ENCODE data around the gene KCNG4.

DNA sequence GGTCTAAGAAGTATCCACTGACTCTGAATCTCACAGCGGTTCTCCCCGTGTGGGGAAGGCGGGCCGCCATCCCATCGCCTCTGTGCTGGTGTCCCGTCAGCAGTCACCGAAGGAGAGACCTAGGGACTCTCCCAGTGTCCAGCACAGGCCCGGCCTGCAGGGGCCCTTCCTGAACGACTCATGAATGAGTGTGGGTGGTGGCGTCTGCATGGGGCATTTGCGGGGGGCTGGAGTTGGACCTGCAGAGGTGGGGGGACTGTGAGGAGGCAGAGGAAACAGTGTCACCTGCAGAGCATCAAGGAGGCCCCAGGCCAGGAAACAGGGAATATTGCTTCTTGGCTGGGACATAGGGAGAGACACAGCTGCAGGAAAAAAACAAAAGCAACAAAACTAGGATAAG lies 10.3 kb downstream of the KCNG4 start:
- TF ChIP-seq ZBTB20 (tag by site-specific recombination; IDR thresholded peaks at IDR 0.05) (no peak), ZNF560 (tag by site-specific recombination; IDR thresholded peaks at IDR 0.05; ENCODE audit: borderline replicate concordance) (no peak), ZNF580 (tag by site-specific recombination; IDR thresholded peaks at IDR 0.05) (no peak), CTCF (tag by site-specific recombination; IDR thresholded peaks at IDR 0.05) (no peak), BCL11A (tag by site-specific recombination; IDR thresholded peaks at IDR 0.05; ENCODE audit: low read depth) (no peak), ZNF623 (tag by site-specific recombination; IDR thresholded peaks at IDR 0.05) (no peak)

All from HEK293 (cell line).